HepG2 (cell line): ENCODE results near the gene HK2. TPM values are rescaled to one million over a fixed set of nuclear protein-coding genes. Genes with fewer than 3 reads are reported as not detected.

Experiments
- AGO1 ChIP-seq: fragments of 200-400 bp; formaldehyde crosslinking; IDR thresholded peaks from 2 replicates; pipeline ENCODE4 v1.6.1; 2017; ENCODE audit warnings: mild to moderate bottlenecking, low read depth, low read length, moderate library complexity; ENCODE audit not compliant: poor library complexity, severe bottlenecking
- BHLHE40 ChIP-seq: IDR thresholded peaks from 2 replicates; pipeline ENCODE4 v1.6.1; 2011; ENCODE audit warnings: low read length, improper control_type of control experiment
- CAMTA2 ChIP-seq: sonication (generic); formaldehyde crosslinking; IDR thresholded peaks from 2 replicates; pipeline ENCODE4 v1.4.0; 2020; ENCODE audit warnings: mild to moderate bottlenecking, missing genetic modification reagents, borderline replicate concordance
- CHCHD3 ChIP-seq: sonication (generic); formaldehyde crosslinking; IDR thresholded peaks from 2 replicates; pipeline ENCODE4 v1.8.0; 2022; ENCODE audit warnings: mild to moderate bottlenecking, missing genetic modification reagents, moderate library complexity
- HMGXB4 ChIP-seq, 2 experiments: sonication (generic) in 1 of 2; formaldehyde crosslinking in 1 of 2; IDR thresholded peaks; 2 replicates each; pipeline versions ENCODE4 v1.4.0 to v1.6.1; 2018 to 2020; ENCODE audit warnings: missing genetic modification reagents in 2 of 2, borderline replicate concordance in 1 of 2, low read depth in 1 of 2, mild to moderate bottlenecking in 1 of 2, missing biosample characterization in 1 of 2
- HOXA3 ChIP-seq: sonication (generic); formaldehyde crosslinking; IDR thresholded peaks from 2 replicates; pipeline ENCODE4 v1.5.0; 2020; ENCODE audit warnings: missing genetic modification reagents
- NRL ChIP-seq: sonication (generic); formaldehyde crosslinking; IDR thresholded peaks from 2 replicates; pipeline ENCODE4 v1.5.0; 2020; ENCODE audit warnings: missing genetic modification reagents, mild to moderate bottlenecking, moderate library complexity, borderline replicate concordance
- PAX8 ChIP-seq: sonication (generic); formaldehyde crosslinking; IDR thresholded peaks from 2 replicates; pipeline ENCODE4 v1.8.0; 2022; ENCODE audit warnings: mild to moderate bottlenecking, missing genetic modification reagents, borderline replicate concordance
- PREB ChIP-seq: sonication (generic); formaldehyde crosslinking; IDR thresholded peaks from 2 replicates; pipeline ENCODE4 v1.4.0; 2020; ENCODE audit warnings: missing genetic modification reagents
- SP5 ChIP-seq: IDR thresholded peaks from 2 replicates; pipeline ENCODE4 v1.6.1; 2016; ENCODE audit warnings: low read depth, borderline replicate concordance
- TCF12 ChIP-seq, 2 experiments: fragments of 450-650 bp in 1 of 2; sonication (generic) in 1 of 2; formaldehyde crosslinking in 1 of 2; IDR thresholded peaks; 2 replicates each; pipeline versions ENCODE4 v1.6.1 to v1.8.0; 2017 to 2022; ENCODE audit warnings: antibody characterized with exemption in 1 of 2, mild to moderate bottlenecking in 1 of 2, missing genetic modification reagents in 1 of 2, moderate library complexity in 1 of 2
- TCF7L2 ChIP-seq: IDR thresholded peaks from 2 replicates; pipeline ENCODE4 v1.6.1; 2011; ENCODE audit warnings: mild to moderate bottlenecking, low read depth, low read length, moderate library complexity
- TEAD2 ChIP-seq: sonication (generic); formaldehyde crosslinking; IDR thresholded peaks from 2 replicates; pipeline ENCODE4 v1.9.0; 2021; ENCODE audit warnings: missing genetic modification reagents
- TMF1 ChIP-seq: sonication (generic); formaldehyde crosslinking; IDR thresholded peaks from 2 replicates; pipeline ENCODE4 v1.8.1; 2022; ENCODE audit warnings: low read depth, missing genetic modification reagents
- ZNF101 ChIP-seq: sonication (generic); formaldehyde crosslinking; IDR thresholded peaks from 2 replicates; pipeline ENCODE4 v1.4.0; 2020; ENCODE audit warnings: mild to moderate bottlenecking, low read depth, missing genetic modification reagents, borderline replicate concordance
- ZNF460 ChIP-seq: sonication (generic); formaldehyde crosslinking; IDR thresholded peaks from 2 replicates; pipeline ENCODE4 v1.5.1; 2020; ENCODE audit warnings: missing genetic modification reagents, mild to moderate bottlenecking, borderline replicate concordance
- ZNF558 ChIP-seq: sonication (generic); formaldehyde crosslinking; IDR thresholded peaks from 2 replicates; pipeline ENCODE4 v1.9.0; 2022; ENCODE audit warnings: mild to moderate bottlenecking, missing genetic modification reagents, borderline replicate concordance
- ZNF629 ChIP-seq: sonication (generic); formaldehyde crosslinking; conservative IDR thresholded peaks from 2 replicates; pipeline ENCODE4 v1.5.0; 2020; ENCODE audit warnings: missing genetic modification reagents
- ZNF670 ChIP-seq: sonication (generic); formaldehyde crosslinking; IDR thresholded peaks from 2 replicates; pipeline ENCODE4 v1.8.0; 2022; ENCODE audit warnings: mild to moderate bottlenecking, missing genetic modification reagents, borderline replicate concordance
- ZNF709 ChIP-seq: sonication (generic); formaldehyde crosslinking; IDR thresholded peaks from 2 replicates; pipeline ENCODE4 v1.5.0; 2020; ENCODE audit warnings: mild to moderate bottlenecking, missing genetic modification reagents
- polyA plus RNA-seq, 8 experiments: library from polyadenylated mRNA; depleted of rRNA in 3 of 8; stranded (reverse) in 7 of 8; unstranded in 1 of 8; fragments of >200 nt; fragmentation: Illumina TruSeq in 4 of 8; extraction: Trizol in 4 of 8; gene quantifications; 2 replicates each; pipeline versions ENCODE4 v1.2.1 to v1.2.3, GENCODE V29; 2011 to 2016; ENCODE audit warnings: low read depth in 4 of 8, missing spikeins in 1 of 8, mixed read lengths in 1 of 8; ENCODE audit not compliant: insufficient read depth in 1 of 8
- total RNA-seq, 5 experiments: library from RNA; depleted of rRNA; stranded (reverse); fragments of >200 nt; fragmentation: Illumina TruSeq; extraction: Trizol; gene quantifications; 2 replicates each; pipeline ENCODE4 v1.2.3, GENCODE V29; 2016; ENCODE audit warnings: low read depth in 1 of 5
- TF ChIP-seq, protein P1 (sequence below): sonication (generic); formaldehyde crosslinking; IDR thresholded peaks from 2 replicates; pipeline ENCODE4 v1.4.0; 2020; ENCODE audit warnings: missing genetic modification reagents
- TF ChIP-seq, protein P2 (sequence below): sonication (generic); formaldehyde crosslinking; IDR thresholded peaks from 2 replicates; pipeline ENCODE4 v1.9.0; 2021; ENCODE audit warnings: missing genetic modification reagents, mild to moderate bottlenecking, borderline replicate concordance

HK2 gene
- total and polyA plus RNA-seq, 2 of the 13 experiments (the other 11 are each of a cell fraction or from before 2014, with no cell fraction given), result 13.2 to 101 TPM

- no peak for TF ChIP-seq ZNF101 (CRISPR knock-in tag)
- TF ChIP-seq ZNF670, result 0 out of 2 replicates have a peak, but pooled peaks have one; percentile 16
- TF ChIP-seq CHCHD3 (CRISPR knock-in tag), result no peak
- TF ChIP-seq ZNF709 (CRISPR knock-in tag), result no peak
- no peak for TF ChIP-seq CAMTA2 (CRISPR knock-in tag)
- no peak for TF ChIP-seq TEAD2 (CRISPR knock-in tag)
- TF ChIP-seq, protein P1, sequence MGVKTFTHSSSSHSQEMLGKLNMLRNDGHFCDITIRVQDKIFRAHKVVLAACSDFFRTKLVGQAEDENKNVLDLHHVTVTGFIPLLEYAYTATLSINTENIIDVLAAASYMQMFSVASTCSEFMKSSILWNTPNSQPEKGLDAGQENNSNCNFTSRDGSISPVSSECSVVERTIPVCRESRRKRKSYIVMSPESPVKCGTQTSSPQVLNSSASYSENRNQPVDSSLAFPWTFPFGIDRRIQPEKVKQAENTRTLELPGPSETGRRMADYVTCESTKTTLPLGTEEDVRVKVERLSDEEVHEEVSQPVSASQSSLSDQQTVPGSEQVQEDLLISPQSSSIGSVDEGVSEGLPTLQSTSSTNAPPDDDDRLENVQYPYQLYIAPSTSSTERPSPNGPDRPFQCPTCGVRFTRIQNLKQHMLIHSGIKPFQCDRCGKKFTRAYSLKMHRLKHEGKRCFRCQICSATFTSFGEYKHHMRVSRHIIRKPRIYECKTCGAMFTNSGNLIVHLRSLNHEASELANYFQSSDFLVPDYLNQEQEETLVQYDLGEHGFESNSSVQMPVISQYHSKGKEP (CRISPR knock-in tag), result no peak
- TF ChIP-seq TCF7L2, result no peak
- TF ChIP-seq ZNF460 (CRISPR knock-in tag), result no peak
- TF ChIP-seq HOXA3, result peak; percentile 49; the same call in 1 of the 2 replicates
- TF ChIP-seq ZNF629 (CRISPR knock-in tag), result no peak
- TF ChIP-seq PAX8 (CRISPR knock-in tag), result no peak
- TF ChIP-seq, protein P2, sequence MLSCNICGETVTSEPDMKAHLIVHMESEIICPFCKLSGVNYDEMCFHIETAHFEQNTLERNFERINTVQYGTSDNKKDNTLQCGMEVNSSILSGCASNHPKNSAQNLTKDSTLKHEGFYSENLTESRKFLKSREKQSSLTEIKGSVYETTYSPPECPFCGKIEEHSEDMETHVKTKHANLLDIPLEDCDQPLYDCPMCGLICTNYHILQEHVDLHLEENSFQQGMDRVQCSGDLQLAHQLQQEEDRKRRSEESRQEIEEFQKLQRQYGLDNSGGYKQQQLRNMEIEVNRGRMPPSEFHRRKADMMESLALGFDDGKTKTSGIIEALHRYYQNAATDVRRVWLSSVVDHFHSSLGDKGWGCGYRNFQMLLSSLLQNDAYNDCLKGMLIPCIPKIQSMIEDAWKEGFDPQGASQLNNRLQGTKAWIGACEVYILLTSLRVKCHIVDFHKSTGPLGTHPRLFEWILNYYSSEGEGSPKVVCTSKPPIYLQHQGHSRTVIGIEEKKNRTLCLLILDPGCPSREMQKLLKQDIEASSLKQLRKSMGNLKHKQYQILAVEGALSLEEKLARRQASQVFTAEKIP (CRISPR knock-in tag), result no peak
- TF ChIP-seq BHLHE40, result peak; percentile 98
- TF ChIP-seq AGO1, result no peak
- no peak for TF ChIP-seq NRL (CRISPR knock-in tag)
- TF ChIP-seq SP5 (CRISPR knock-in tag), result peak; percentile 67; the same call in 1 of the 2 replicates
- TF ChIP-seq TMF1 (CRISPR knock-in tag), result no peak
- 0 out of 4 replicates have a peak, but pooled peaks of 1 of the 2 experiments have one; percentile 35 for TF ChIP-seq HMGXB4 (CRISPR knock-in tag; IDR thresholded peaks at IDR 0.05; ENCODE audit: borderline replicate concordance in 1 of 2, low read depth in 1 of 2)
- no peak for TF ChIP-seq PREB
- TF ChIP-seq TCF12 (IDR thresholded peaks at IDR 0.05), result no peak
- TF ChIP-seq TCF12 (CRISPR knock-in tag; IDR thresholded peaks at IDR 0.05), result peak; percentile 77; the same call in 1 of the 2 replicates
- TF ChIP-seq ZNF558, result no peak
These were observed 84.0 kb downstream of the HK2 start (continued) for GRCh38 chr2:74917702-74918619.
